Erythroblast (primary cell): ENCODE results near the gene MACROD2.
A peak's percentile ranks its signal among the peaks of the same experiment; 100 is the strongest.
"Not testable (repeated sequence)": the region's sequence is repeated elsewhere in the genome, so short reads cannot be mapped to it uniquely, and the experiment has no call there.

Experiments used
- DNase-seq, 2 experiments: peaks; one replicate each; lab custom pipeline; 2025; lab: John Stamatoyannopoulos, UW
- GATA1 ChIP-seq: IDR thresholded peaks from 2 replicates; pipeline ENCODE4 v1.6.1; 2011; ENCODE audit warnings: low read depth, mild to moderate bottlenecking, control low read depth, low read length, moderate library complexity
- POLR2A ChIP-seq: IDR thresholded peaks from 2 replicates; pipeline ENCODE4 v1.6.1; 2011; ENCODE audit warnings: mild to moderate bottlenecking, low read length

The MACROD2 gene

DNA sequence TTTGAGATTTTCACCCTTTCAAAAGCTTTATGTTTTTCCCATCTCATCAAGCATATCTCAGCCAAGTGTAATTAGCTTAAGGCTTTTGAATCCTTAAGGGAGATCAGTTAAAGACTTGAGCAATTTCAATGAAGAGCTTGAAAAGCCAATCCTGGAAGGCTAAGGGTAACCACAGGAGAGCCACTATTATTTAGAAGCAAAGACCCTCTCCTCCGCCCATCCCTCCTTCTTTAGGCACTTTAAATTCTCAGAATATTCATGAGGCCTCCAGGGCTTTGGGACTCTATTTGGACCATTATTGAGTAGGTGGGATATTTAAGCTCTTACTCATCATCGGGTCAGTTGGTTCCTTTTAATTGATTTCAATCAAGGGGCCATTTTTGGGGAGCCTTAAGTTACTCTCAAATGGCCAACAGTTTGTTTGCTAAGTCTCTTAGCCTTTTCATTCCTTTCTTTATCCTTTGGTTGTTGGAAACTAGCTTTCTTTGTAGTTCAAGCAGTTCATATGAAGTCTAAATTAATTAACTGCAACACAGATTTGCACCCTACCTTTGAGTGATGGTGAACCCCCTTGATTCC lies 2010.7 kb downstream of the MACROD2 start:
- TF ChIP-seq GATA1 = no peak
- TF ChIP-seq POLR2A = no peak

GRCh38 chr20:16007164-16007563 lies 2011.8 kb downstream of the MACROD2 start:
- no peak for DNase-seq
- TF ChIP-seq GATA1 = no peak
- TF ChIP-seq POLR2A = no peak

More for the DNA sequence above, 2010.7 kb downstream of the MACROD2 start:
- DNase-seq = no peak

GRCh38 chr20:16007962-16008361 lies 2012.6 kb downstream of the MACROD2 start:
- no peak for TF ChIP-seq POLR2A
- TF ChIP-seq GATA1 = no peak
- DNase-seq = peak in 1 of 2 experiments; percentile 1

GRCh38 chr20:16011056-16011455 lies 2015.7 kb downstream of the MACROD2 start:
- TF ChIP-seq GATA1 = no peak
- TF ChIP-seq POLR2A = no peak
- no peak for DNase-seq

DNA sequence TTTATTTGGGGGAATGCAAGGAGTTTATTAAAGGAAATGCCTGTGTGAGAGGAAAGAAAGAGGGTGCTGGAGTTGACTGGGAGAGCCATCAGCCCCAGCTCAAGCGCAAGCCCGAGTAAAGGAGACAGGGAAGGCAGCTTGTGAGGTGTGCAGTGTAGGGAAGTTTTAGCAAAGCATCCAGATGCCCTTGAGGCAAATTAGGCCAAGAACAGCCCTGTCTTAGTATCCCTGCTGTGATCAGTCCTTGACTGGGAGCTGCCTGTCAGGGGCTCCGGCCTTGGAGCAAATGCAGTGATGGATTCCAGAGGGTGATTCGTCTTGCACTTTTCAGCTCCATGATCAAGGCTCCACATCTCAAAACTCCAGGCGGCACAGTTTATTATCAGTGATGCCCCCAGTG lies 2016.2 kb downstream of the MACROD2 start:
- TF ChIP-seq POLR2A = no peak
- TF ChIP-seq GATA1 = no peak
- no peak for DNase-seq

- not testable (repeated sequence) for DNase-seq
Observed at GRCh38 chr20:16012934-16013333, 2017.6 kb downstream of the MACROD2 start.

GRCh38 chr20:16013631-16014030 lies 2018.3 kb downstream of the MACROD2 start:
- DNase-seq = no peak
- TF ChIP-seq POLR2A = no peak
- no peak for TF ChIP-seq GATA1

DNA sequence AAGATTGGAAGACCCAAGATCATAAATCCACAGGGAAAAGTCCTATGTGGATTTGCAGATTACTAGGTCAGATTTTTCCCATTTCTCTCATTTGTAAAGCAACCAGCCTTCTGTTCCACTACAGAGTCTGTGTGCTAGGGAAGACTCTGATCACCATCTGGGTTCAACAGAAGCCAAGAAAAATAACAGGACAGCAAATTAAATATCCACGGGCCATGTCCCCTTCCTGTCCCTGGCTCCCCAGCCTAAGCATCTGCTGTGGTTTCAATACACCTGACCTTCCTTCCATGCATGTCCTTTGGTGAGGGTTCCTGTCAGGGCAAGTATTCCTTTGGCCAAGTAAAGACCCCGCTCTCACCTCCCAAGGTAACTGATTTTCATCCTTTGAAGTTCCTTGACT lies 2019.1 kb downstream of the MACROD2 start:
- no peak for DNase-seq
- no peak for TF ChIP-seq POLR2A
- no peak for TF ChIP-seq GATA1

GRCh38 chr20:16017656-16018055 lies 2022.3 kb downstream of the MACROD2 start:
- DNase-seq = no peak
- TF ChIP-seq GATA1 (no peak), POLR2A (no peak)

DNA sequence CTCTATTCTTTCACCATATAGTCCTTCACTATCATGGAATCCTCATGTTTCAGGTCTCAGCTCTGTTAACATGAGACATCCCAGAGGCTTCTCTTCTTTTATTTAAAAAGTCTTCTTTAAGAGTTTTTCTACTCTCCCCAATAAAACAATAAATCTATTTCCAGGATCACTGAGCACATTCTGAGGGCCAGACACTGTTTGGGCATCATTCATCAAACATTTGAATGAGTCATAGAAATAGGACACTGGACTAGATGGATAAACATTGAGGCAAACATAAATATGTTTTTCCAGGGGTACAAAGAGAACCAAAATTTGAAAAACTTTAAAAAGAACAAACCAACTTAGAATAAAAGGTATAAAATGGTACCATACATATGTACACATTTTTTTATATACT lies 2023.6 kb downstream of the MACROD2 start:
- no peak for DNase-seq
- no peak for TF ChIP-seq GATA1
- TF ChIP-seq POLR2A = no peak

GRCh38 chr20:16020971-16021370 lies 2025.7 kb downstream of the MACROD2 start:
- TF ChIP-seq GATA1 (no peak), POLR2A (no peak)
- no peak for DNase-seq

DNA sequence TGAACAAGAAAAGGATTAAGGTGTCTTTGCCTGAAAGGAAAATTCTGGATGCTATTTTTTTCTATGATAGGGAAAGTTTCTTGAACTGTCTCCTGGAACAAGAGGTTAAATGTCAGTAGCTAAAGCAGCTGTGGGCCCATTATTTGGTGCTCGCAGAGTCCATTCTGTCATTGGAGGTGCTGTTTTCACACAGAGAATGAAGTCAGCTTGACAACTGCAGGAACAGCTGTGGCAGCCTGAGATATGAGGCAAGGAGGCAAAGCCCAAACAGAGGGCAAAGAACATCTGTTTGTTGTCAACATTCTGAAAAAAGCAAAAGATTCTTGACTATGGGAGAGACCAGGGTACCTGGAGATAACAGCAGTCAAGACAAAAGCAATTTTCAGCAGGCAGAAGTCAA lies 2029.8 kb downstream of the MACROD2 start:
- DNase-seq = no peak
- TF ChIP-seq GATA1 (no peak), POLR2A (no peak)

GRCh38 chr20:16027686-16028085 lies 2032.4 kb downstream of the MACROD2 start:
- TF ChIP-seq GATA1 = no peak
- no peak for TF ChIP-seq POLR2A
- DNase-seq = no peak

DNA sequence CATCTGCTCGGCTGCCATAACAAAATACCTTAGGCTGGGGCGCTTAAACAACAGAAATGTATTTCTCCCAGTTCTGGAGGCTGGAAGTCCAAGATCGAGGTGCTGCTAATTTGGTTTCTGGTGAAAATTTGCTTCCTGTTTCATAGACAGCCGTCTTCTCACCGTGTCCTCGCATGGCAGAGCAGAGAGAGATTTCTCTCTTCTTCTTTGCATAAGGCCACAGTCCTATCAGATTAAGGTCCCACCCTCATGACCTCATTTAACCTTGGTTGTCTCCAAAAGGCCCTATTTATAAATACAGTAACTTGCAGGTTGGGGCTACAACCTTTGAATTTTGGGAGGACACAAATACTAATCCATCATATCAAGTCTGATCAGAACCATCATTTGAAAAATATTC lies 2033.6 kb downstream of the MACROD2 start:
- no peak for TF ChIP-seq GATA1
- no peak for TF ChIP-seq POLR2A
- DNase-seq = no peak

- TF ChIP-seq POLR2A = no peak
- no peak for TF ChIP-seq GATA1
- no peak for DNase-seq
Observed at GRCh38 chr20:16030253-16030652, 2034.9 kb downstream of the MACROD2 start.
